Activated T-cell treated with anti-CD3 and anti-CD28 coated beads, Interleukin-2, amount 50 U/mL, for 72 hours (primary cell): ENCODE data around the gene TMEM151B. TPM values are rescaled to one million over a fixed set of nuclear protein-coding genes. Genes with fewer than 3 reads are reported as not detected.
A peak's percentile ranks its signal among the peaks of the same experiment; 100 is the strongest.
"Not testable (repeated sequence)": the region's sequence is repeated elsewhere in the genome, so short reads cannot be mapped to it uniquely, and the experiment has no call there.

Experiments
- ATAC-seq, 2 donors: fragments of 150-1000 bp; cut with Tn5 transposase; replicated peaks in 1 of 2; 2 replicates each; pipeline ENCODE4 v1.10.0; 2021; ENCODE audit warnings: moderate library complexity in 2 of 2, mild to moderate bottlenecking in 1 of 2
- DNase-seq, 2 donors: peaks; one replicate each; pipeline ENCODE4 v3.0.0; 2021 to 2022; ENCODE audit warnings: mixed read lengths in 1 of 2
- H3K27ac Mint-ChIP-seq: one replicate; pipeline ENCODE4 v1.8.0; 2022; ENCODE audit warnings: mild to moderate bottlenecking, moderate library complexity, mixed read lengths
- H3K27me3 Mint-ChIP-seq: one replicate; pipeline ENCODE4 v1.8.0; 2022; ENCODE audit warnings: low read depth, mixed read lengths
- H3K36me3 Mint-ChIP-seq, 2 donors: one replicate each; pipeline ENCODE4 v1.8.0; 2022; ENCODE audit warnings: mixed read lengths in 2 of 2, mild to moderate bottlenecking in 1 of 2; ENCODE audit not compliant: insufficient read depth in 2 of 2
- H3K4me1 Mint-ChIP-seq: one replicate; pipeline ENCODE4 v1.8.0; 2022; ENCODE audit warnings: low read depth, mixed read lengths
- H3K4me3 Mint-ChIP-seq, 2 donors: one replicate each; pipeline ENCODE4 v1.8.0; 2022; ENCODE audit warnings: mild to moderate bottlenecking in 2 of 2, mixed read lengths in 2 of 2, moderate library complexity in 2 of 2
- H3K9me3 Mint-ChIP-seq, 2 donors: one replicate each; pipeline ENCODE4 v1.8.0; 2022; ENCODE audit warnings: mixed read lengths in 2 of 2
- total RNA-seq, 2 donors: library from RNA; stranded (reverse); gene quantifications; one replicate each; pipeline ENCODE4 v1.2.3, GENCODE V29; 2022

TMEM151B gene
- total RNA-seq, 2 donors from 2014 or later, result 0.25 TPM; not detected in 1

GRCh38 chr6:44227148-44227793 is 43.0 kb upstream of the TMEM151B start:
- DNase-seq (no peak), ATAC-seq (no peak)
- Mint-ChIP-seq H3K4me3 (no peak overlapping the region), H3K27me3 (no peaks in the 10 kb centered on the region), H3K36me3 (peaks cover 0 to 4% of the 10 kb centered on the region in 2 donors), H3K9me3 (no peaks in the 10 kb centered on the region), H3K4me1 (peaks cover 35% of the 10 kb centered on the region), H3K27ac (no peak overlapping the region)

- ATAC-seq, result no peak
- Mint-ChIP-seq H3K9me3 (no peaks in the 10 kb centered on the region), H3K36me3 (peaks cover 0 to 6% of the 10 kb centered on the region in 2 donors), H3K27ac (no peak overlapping the region), H3K4me1 (peaks cover 27% of the 10 kb centered on the region), H3K4me3 (no peak overlapping the region), H3K27me3 (no peaks in the 10 kb centered on the region)
- DNase-seq, result no peak
Measured at GRCh38 chr6:44228031-44228430, 42.2 kb upstream of the TMEM151B start.

DNA sequence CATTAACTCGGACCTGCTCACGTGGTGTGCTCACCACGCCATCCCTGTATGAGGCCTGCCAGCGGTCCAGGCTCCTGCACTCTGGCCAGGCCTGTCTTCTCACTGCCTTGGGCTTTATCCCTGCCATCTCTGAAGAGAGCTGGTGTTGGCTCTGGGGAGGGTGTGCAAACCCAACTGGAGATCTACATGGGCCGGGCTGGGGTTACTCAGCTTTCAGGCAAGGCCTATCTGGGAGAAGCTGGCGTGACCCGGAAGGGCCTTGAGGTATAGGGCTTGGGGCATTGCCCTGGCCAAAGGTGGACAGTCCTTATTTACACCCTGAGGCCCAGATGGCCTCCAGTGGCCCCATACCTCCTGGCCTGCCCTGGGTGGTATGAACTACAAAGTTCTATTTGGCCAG is 41.8 kb upstream of the TMEM151B start:
- DNase-seq (no peak), ATAC-seq (no peak)
- H3K4me3 Mint-ChIP-seq, result no peak overlapping the region
- H3K4me1 Mint-ChIP-seq, result peaks cover 25% of the 10 kb centered on the region
- no peak overlapping the region for H3K27ac Mint-ChIP-seq
- H3K36me3 Mint-ChIP-seq, result peaks cover 0 to 6% of the 10 kb centered on the region in 2 donors
- no peaks in the 10 kb centered on the region for H3K27me3 Mint-ChIP-seq
- H3K9me3 Mint-ChIP-seq, result no peaks in the 10 kb centered on the region

GRCh38 chr6:44228836-44229235 is 41.4 kb upstream of the TMEM151B start:
- H3K9me3 Mint-ChIP-seq, result no peaks in the 10 kb centered on the region
- no peaks in the 10 kb centered on the region for H3K27me3 Mint-ChIP-seq
- H3K27ac Mint-ChIP-seq, result no peak overlapping the region
- no peak overlapping the region for H3K4me3 Mint-ChIP-seq
- DNase-seq (no peak), ATAC-seq (no peak)
- peaks cover 30% of the 10 kb centered on the region for H3K4me1 Mint-ChIP-seq
- peaks cover 0 to 8% of the 10 kb centered on the region in 2 donors for H3K36me3 Mint-ChIP-seq

- H3K36me3 Mint-ChIP-seq, result peaks cover 0 to 8% of the 10 kb centered on the region in 2 donors
- DNase-seq, result no peak
- H3K4me3 Mint-ChIP-seq, result no peak overlapping the region
- ATAC-seq, result no peak
- H3K27me3 Mint-ChIP-seq, result no peaks in the 10 kb centered on the region
- H3K27ac Mint-ChIP-seq, result no peak overlapping the region
- peaks cover 31% of the 10 kb centered on the region for H3K4me1 Mint-ChIP-seq
- H3K9me3 Mint-ChIP-seq, result no peaks in the 10 kb centered on the region
Measured at GRCh38 chr6:44229376-44230033, 40.7 kb upstream of the TMEM151B start.

DNA sequence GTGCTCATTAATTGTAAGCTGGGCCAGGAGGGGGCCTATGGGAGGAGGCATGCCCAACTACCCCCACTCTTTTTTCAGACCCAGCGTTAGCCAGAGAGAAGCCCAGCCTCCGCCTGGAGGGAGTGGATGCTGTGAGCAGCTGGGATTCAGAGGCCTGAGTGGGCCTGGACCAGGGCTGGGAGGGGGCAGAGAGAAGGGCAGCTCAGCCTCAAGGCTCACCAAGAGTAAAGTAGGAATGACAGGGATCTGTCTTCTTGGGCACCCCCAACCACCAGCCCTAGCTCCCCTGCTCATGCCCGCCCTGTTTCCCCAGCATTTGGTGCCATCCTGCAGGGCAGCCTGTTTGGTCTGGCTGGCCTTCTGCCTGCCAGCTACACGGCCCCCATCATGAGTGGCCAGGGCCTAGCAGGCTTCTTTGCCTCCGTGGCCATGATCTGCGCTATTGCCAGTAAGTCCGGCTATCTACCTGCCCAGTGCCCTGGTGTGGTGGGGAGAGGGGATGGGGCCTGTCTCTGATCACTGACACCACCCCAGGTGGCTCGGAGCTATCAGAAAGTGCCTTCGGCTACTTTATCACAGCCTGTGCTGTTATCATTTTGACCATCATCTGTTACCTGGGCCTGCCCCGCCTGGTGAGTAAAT is 40.1 kb upstream of the TMEM151B start:
- Mint-ChIP-seq H3K27ac (no peak overlapping the region), H3K9me3 (no peaks in the 10 kb centered on the region), H3K36me3 (peaks cover 0 to 8% of the 10 kb centered on the region in 2 donors), H3K4me1 (peaks cover 25% of the 10 kb centered on the region), H3K27me3 (no peaks in the 10 kb centered on the region), H3K4me3 (no peak overlapping the region)
- ATAC-seq, result no peak
- DNase-seq, result no peak

DNA sequence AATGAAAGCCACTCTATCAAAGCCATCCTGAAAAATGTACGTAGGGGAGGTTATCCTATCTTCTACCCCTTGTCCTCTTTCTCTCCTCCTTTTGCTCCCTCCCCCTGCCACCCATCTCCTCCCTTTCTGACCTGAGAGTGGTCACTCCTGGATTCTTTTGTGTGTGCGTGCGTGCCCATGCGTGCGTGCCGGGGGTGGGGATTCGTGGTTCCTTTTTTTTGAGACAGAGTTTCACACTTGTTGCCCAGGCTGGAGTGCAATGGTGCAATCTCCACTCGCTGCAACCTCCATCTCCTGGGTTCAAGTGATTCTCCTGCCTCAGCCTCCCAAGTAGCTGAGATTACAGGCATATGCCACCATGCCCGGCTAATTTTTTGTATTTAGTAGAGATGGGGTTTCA is 38.8 kb upstream of the TMEM151B start:
- not testable (repeated sequence) for H3K27ac Mint-ChIP-seq, H3K9me3 Mint-ChIP-seq, H3K36me3 Mint-ChIP-seq, DNase-seq, ATAC-seq, H3K4me3 Mint-ChIP-seq, H3K27me3 Mint-ChIP-seq
- peaks cover 13% of the 10 kb centered on the region for H3K4me1 Mint-ChIP-seq

DNA sequence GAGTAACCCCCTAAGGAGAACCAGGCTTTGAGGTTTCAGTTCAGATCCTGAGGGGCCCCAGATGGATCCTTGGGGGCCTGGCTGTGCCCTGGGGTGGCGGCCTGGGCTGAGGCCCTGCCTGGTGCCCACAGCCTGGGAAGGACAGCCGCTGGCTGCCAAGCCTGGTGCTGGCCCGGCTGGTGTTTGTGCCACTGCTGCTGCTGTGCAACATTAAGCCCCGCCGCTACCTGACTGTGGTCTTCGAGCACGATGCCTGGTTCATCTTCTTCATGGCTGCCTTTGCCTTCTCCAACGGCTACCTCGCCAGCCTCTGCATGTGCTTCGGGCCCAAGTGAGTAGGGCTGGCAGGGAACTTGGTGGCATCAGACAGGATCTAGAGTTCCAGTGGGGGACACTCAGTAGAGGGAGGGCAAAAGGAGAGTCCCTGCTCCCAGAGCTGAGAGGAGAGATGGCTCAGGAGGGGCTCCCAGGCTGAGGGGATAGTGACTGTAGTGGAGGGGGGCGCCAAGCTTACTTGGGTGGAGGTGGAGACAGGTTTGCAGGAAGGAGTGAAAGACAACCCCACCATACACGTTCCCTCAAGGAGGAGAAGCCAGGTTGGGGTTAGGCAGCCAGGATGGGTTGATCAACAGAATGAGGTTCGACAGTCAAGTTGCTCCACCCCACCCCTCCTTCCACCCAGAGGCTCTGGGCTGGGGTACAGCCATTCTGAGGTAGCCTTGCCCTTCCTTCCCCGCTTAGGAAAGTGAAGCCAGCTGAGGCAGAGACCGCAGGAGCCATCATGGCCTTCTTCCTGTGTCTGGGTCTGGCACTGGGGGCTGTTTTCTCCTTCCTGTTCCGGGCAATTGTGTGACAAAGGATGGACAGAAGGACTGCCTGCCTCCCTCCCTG is 37.3 kb upstream of the TMEM151B start:
- no peak overlapping the region for H3K4me3 Mint-ChIP-seq
- no peak for DNase-seq
- H3K4me1 Mint-ChIP-seq, result peaks cover 25% of the 10 kb centered on the region
- no peak for ATAC-seq
- no peaks in the 10 kb centered on the region for H3K27me3 Mint-ChIP-seq
- H3K9me3 Mint-ChIP-seq, result no peaks in the 10 kb centered on the region
- no peak overlapping the region for H3K27ac Mint-ChIP-seq
- peaks cover 0 to 7% of the 10 kb centered on the region in 2 donors for H3K36me3 Mint-ChIP-seq

DNA sequence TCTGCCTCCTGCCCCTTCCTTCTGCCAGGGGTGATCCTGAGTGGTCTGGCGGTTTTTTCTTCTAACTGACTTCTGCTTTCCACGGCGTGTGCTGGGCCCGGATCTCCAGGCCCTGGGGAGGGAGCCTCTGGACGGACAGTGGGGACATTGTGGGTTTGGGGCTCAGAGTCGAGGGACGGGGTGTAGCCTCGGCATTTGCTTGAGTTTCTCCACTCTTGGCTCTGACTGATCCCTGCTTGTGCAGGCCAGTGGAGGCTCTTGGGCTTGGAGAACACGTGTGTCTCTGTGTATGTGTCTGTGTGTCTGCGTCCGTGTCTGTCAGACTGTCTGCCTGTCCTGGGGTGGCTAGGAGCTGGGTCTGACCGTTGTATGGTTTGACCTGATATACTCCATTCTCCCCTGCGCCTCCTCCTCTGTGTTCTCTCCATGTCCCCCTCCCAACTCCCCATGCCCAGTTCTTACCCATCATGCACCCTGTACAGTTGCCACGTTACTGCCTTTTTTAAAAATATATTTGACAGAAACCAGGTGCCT is 36.6 kb upstream of the TMEM151B start:
- peaks cover 32% of the 10 kb centered on the region for H3K4me1 Mint-ChIP-seq
- no peak overlapping the region for H3K4me3 Mint-ChIP-seq
- no peaks in the 10 kb centered on the region for H3K9me3 Mint-ChIP-seq
- no peaks in the 10 kb centered on the region for H3K27me3 Mint-ChIP-seq
- H3K27ac Mint-ChIP-seq, result no peak overlapping the region
- DNase-seq (no peak), ATAC-seq (no peak)
- peaks cover 0 to 7% of the 10 kb centered on the region in 2 donors for H3K36me3 Mint-ChIP-seq

GRCh38 chr6:44234101-44235025 is 35.9 kb upstream of the TMEM151B start:
- DNase-seq, result peak in 1 of 2 donors; percentile 26
- no peak overlapping the region for H3K4me3 Mint-ChIP-seq
- no peaks in the 10 kb centered on the region for H3K9me3 Mint-ChIP-seq
- H3K4me1 Mint-ChIP-seq, result peaks cover 38% of the 10 kb centered on the region
- no peak for ATAC-seq
- H3K27me3 Mint-ChIP-seq, result no peaks in the 10 kb centered on the region
- no peak overlapping the region for H3K27ac Mint-ChIP-seq
- H3K36me3 Mint-ChIP-seq, result peaks cover 0 to 7% of the 10 kb centered on the region in 2 donors

- no peak for DNase-seq
- no peaks in the 10 kb centered on the region for H3K9me3 Mint-ChIP-seq
- peaks cover 38% of the 10 kb centered on the region for H3K4me1 Mint-ChIP-seq
- peaks cover 0 to 7% of the 10 kb centered on the region in 2 donors for H3K36me3 Mint-ChIP-seq
- H3K4me3 Mint-ChIP-seq, result no peak overlapping the region
- no peaks in the 10 kb centered on the region for H3K27me3 Mint-ChIP-seq
- no peak for ATAC-seq
- no peak overlapping the region for H3K27ac Mint-ChIP-seq
Measured at GRCh38 chr6:44235269-44235668, 35.0 kb upstream of the TMEM151B start.
